Left lung (tissue), 10 donors: ENCODE data around the gene SDHB. TPM values are rescaled to one million over a fixed set of nuclear protein-coding genes. Genes with fewer than 3 reads are reported as not detected.

ENCODE experiments used
- ATAC-seq: fragments of 200-7000 bp; cut with Tn5 transposase; one replicate; pipeline ENCODE4 v1.9.1; 2020; ENCODE audit warnings: moderate library complexity
- DNase-seq, 4 donors: peaks; one replicate each; pipeline ENCODE4 v3.0.0-alpha.2; 2013 to 2020
- H3K27ac ChIP-seq, 2 donors: fragments of 200-600 bp; sonication (generic) in 1 of 2; one replicate each; pipeline versions ENCODE4 v1.5.0 to v1.8.0; 2020 to 2021
- H3K27me3 ChIP-seq, 2 donors: fragments of 200-600 bp; sonication (generic) in 1 of 2; one replicate each; pipeline versions ENCODE4 v1.5.0 to v1.8.0; 2020 to 2021
- H3K36me3 ChIP-seq, 2 donors: fragments of 200-600 bp; sonication (generic) in 1 of 2; one replicate each; pipeline versions ENCODE4 v1.5.0 to v1.8.0; 2020 to 2021
- H3K4me1 ChIP-seq, 2 donors: fragments of 200-600 bp; one replicate each; pipeline ENCODE4 v1.8.0; 2021
- H3K4me3 ChIP-seq, 2 donors: fragments of 200-600 bp; sonication (generic) in 1 of 2; one replicate each; pipeline versions ENCODE4 v1.5.0 to v1.8.0; 2020 to 2021; ENCODE audit warnings: mild to moderate bottlenecking in 1 of 2
- H3K9me3 ChIP-seq, 2 donors: fragments of 200-600 bp; sonication (generic) in 1 of 2; one replicate each; pipeline versions ENCODE4 v1.5.0 to v1.8.0; 2020 to 2021
- intact Hi-C, 2 donors: fragments of 100-400 bp; cut with DNase I; formaldehyde crosslinking; loops; one replicate each; pipeline versions ENCODE4 v1.11.2 to v1.14.2; 2022
- polyA plus RNA-seq, 6 donors: library from polyadenylated mRNA; unstranded; fragments of 120-200 nt; gene quantifications; one replicate each; pipeline ENCODE4 v1.2.1, GENCODE V29; 2013; ENCODE audit not compliant: insufficient read length in 6 of 6
- total RNA-seq, 2 donors: library from RNA; stranded (reverse); fragmentation: NEBNext Ultra II Directional; extraction: Animal tissue kit (Norgen Biotek cat#: 25700); gene quantifications; one replicate each; pipeline ENCODE4 v1.2.1, GENCODE V29; 2021
- TF ChIP-seq, protein P1 (sequence below), 2 donors: fragments of 200-600 bp; sonication (generic) in 1 of 2; IDR thresholded peaks; one replicate each; pipeline versions ENCODE4 v1.5.0 to v1.8.0; 2021; ENCODE audit warnings: antibody characterized with exemption in 2 of 2
- donor health status: DM: no; HTN: yes; CAD: no.
- donor health status: DM: no; HTN: no; CAD: no.

SDHB gene
- total and polyA plus RNA-seq, 8 donors = 86.8 to 110 (median 98.1) TPM

DNA sequence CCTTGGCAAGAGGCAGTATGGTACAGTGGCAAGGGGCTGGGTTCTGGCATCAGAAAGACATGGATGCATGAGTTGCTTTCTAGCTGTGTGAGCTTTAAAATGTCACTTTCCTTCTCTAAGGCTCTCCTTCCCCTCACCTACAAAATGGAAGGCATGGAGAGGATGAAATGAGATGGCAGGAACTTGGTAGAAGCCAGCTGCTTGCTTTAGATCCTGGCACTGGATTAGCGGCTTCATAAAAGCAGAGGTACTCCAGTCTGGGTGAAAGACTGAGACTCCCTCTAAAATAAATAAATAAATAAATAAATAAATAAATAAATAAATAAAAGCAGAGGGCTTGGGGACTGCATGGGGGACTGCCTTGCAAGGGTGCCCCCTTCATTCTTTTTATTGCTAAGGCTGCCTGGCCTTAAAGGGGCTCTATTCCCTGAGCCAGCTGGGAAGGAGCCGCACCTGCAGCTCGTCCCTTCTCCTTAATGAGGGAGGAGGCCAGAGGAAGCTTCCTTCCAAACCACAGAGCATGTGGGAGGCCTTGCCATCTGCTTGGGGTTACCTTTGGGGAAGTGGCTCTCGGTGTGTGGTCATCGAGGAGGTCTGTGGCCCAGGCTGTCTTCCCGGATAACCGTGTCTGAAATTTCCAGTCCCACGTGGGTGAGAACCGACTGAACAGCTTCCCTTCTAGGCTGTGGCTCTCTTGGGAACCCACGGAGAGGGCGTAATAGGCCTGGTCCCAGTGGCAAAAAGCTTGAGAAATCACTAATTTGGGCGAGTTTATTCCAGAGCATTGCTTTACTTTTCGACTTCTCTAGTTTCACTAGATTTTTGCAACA lies 40.1 kb downstream of the SDHB start:
- no peaks in the 10 kb centered on the region for H3K9me3 ChIP-seq
- H3K27ac ChIP-seq = peak overlapping the region in 1 of 2 donors; percentile 15
- intact Hi-C loops = no loop called here
- TF ChIP-seq, protein P1, sequence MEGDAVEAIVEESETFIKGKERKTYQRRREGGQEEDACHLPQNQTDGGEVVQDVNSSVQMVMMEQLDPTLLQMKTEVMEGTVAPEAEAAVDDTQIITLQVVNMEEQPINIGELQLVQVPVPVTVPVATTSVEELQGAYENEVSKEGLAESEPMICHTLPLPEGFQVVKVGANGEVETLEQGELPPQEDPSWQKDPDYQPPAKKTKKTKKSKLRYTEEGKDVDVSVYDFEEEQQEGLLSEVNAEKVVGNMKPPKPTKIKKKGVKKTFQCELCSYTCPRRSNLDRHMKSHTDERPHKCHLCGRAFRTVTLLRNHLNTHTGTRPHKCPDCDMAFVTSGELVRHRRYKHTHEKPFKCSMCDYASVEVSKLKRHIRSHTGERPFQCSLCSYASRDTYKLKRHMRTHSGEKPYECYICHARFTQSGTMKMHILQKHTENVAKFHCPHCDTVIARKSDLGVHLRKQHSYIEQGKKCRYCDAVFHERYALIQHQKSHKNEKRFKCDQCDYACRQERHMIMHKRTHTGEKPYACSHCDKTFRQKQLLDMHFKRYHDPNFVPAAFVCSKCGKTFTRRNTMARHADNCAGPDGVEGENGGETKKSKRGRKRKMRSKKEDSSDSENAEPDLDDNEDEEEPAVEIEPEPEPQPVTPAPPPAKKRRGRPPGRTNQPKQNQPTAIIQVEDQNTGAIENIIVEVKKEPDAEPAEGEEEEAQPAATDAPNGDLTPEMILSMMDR (IDR thresholded peaks at IDR 0.05) = no peak
- no peaks in the 10 kb centered on the region for H3K27me3 ChIP-seq
- ATAC-seq (no peak), DNase-seq (peak in 1 of 4 donors; percentile 58)
- peaks cover 7 to 14% of the 10 kb centered on the region in 2 donors for H3K36me3 ChIP-seq
- peaks cover 9 to 58% of the 10 kb centered on the region in 2 donors for H3K4me1 ChIP-seq
- no peak overlapping the region for H3K4me3 ChIP-seq

DNA sequence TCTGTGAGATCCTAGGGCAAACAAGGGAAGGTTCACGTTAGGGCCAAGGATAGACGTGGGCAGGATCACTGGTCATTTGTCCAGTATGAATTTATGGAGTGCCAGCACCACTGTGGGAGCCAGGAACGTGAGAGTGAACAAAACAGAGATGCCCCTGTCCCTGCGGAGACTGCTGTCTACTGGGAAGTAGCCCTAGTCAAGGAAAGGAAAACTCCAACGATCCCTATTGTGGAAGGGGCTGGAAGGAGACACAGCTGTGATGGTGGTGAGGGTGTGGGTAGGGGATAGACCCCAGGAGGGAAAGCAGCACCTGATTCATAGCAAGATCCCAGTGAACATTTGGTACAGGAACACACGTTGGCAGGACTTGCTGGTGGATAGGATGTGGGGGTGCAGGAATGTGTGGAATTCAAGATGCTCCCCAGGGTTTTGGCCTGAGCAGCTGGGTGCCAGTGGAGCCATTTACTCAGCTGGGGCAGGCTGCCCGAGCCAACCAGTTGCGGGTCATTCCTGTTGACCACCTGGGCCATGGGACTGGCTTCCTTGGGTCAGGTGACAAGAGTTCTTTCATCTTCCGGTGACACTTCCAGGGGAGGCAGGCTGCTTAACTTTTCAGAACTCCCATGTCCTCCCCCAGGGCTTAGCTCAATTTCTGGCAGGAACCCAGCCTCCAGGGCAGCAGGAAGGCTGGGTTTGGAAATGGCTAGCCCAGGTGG lies 40.9 kb downstream of the SDHB start:
- Histone ChIP-seq H3K27me3 (no peaks in the 10 kb centered on the region), H3K4me3 (no peak overlapping the region), H3K9me3 (no peaks in the 10 kb centered on the region), H3K36me3 (peaks cover 0 to 6% of the 10 kb centered on the region in 2 donors), H3K4me1 (peaks cover 9 to 63% of the 10 kb centered on the region in 2 donors), H3K27ac (no peak overlapping the region)
- no peak for DNase-seq
- no peak for ATAC-seq
- TF ChIP-seq, protein P1 (IDR thresholded peaks at IDR 0.05) = no peak
- intact Hi-C loops = no loop called here

DNA sequence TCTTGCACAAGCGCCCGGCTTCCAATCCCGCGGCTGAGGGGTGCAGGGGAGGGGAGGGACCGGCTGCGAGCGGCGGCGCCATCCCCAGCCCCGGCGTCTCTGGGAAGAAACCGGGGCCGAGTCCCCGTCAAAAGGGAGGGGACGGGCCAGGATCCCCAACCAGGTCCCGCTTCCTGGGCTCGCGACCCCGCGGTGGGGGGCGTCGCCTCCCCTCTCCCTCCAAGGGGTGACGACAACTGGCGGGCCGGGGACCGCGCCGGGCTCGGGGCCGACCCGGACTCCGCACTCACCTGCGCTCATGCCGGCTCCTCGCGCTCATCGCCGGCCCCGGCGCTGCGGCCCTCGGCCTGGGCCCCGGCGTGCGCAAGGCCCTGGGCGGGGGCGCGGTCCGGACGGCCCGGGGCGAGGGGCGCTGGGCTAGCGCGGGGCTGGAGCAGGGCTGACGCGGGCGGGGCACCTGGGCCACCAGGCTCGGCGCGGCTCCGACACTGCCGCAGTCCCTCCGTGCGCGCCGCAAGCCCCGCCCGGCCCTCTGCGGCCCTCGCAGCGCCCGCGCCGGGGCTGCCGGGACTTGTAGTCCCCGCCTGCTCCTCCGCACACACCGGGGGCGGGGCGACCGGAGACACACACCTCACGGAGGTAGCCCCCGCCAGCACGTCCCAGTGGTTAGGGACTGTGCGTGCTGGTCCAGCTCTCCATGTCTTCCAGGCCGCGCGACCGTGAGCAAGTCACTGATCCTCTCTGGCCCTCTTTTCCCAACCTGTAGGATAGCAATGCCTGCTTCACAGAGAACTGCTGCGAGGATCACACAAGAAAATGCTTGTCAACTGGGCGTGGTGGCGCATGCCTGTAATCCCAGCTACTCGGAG lies 42.2 kb downstream of the SDHB start, which contains the start of gene ATP13A2:
ATP13A2 (minus strand) TSS at position 490 of the 869 bp plus-strand sequence; CDS start at position 300, 190 bp downstream.
- Histone ChIP-seq H3K9me3 (no peaks in the 10 kb centered on the region), H3K27ac (peak within 1 kb of the TSS; percentile 13 to 64)

DNA sequence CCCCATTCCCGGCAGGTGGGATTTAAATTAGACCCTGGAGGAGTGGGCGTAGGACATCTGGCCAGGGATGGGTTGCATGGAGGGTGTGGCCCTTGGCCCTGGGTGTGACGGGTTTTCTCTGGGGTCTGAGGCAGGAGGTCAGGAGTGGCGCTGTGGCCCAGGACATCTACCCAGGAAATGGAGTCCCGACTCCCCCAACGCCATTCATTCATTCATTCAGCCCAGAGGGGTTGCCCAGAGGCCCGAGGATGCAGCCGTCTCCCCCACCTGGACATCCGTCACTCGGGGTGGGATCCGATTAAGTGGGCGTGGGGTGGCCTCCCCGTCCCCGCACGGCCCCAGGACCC lies 42.8 kb downstream of the SDHB start:
- H3K27me3 ChIP-seq = no peaks in the 10 kb centered on the region
- ATAC-seq = no peak
- H3K9me3 ChIP-seq = no peaks in the 10 kb centered on the region
- TF ChIP-seq, protein P1 (IDR thresholded peaks at IDR 0.05) = no peak
- H3K4me1 ChIP-seq = peaks cover 9 to 63% of the 10 kb centered on the region in 2 donors
- H3K36me3 ChIP-seq = no peaks in the 10 kb centered on the region
- intact Hi-C loops = no loop called here
- H3K27ac ChIP-seq = peak overlapping the region; percentile 13 to 64
- peak overlapping the region; percentile 76 to 96 for H3K4me3 ChIP-seq
- peak in 1 of 4 donors; percentile 3 for DNase-seq

More for the DNA sequence above, 42.2 kb downstream of the SDHB start, which contains the start of gene ATP13A2:
- peak within 1 kb of the TSS; percentile 76 to 96 for H3K4me3 ChIP-seq
- DNase-seq (peak; percentile 73 to 98 (median 83)), ATAC-seq (peak; percentile 98)
- no peaks in the 10 kb centered on the region for H3K36me3 ChIP-seq
- H3K27me3 ChIP-seq = no peaks in the 10 kb centered on the region
- peaks cover 9 to 63% of the 10 kb centered on the region in 2 donors for H3K4me1 ChIP-seq
- intact Hi-C loops = no loop called here
- TF ChIP-seq, protein P1 (IDR thresholded peaks at IDR 0.05) = no peak
